GM12878 (cell line): ENCODE results near the gene P2RX4. TPM values are rescaled to one million over a fixed set of nuclear protein-coding genes. Genes with fewer than 3 reads are reported as not detected.

ENCODE experiments used
- ATAC-seq: fragments of 200-7000 bp; cut with Tn5 transposase; 3 replicates; pipeline ENCODE4 v1.9.1; 2020; ENCODE audit warnings: mild to moderate bottlenecking, moderate library complexity
- BruUV-seq: library from RNA; stranded (reverse); fragments of 400-500 nt; replicated peaks from 2 replicates; lab custom pipeline; 2021; lab: Mats Ljungman, UMichigan
- CTCF ChIA-PET: fragments of 300-600 bp; sonication (Branson Sonifier 250); formaldehyde crosslinking; extraction: SDS; loops from one replicate; lab custom pipeline; 2021; ENCODE audit warnings: inconsistent platforms; lab: Yijun Ruan, JAX
- POLR2A ChIA-PET: fragments of 350-600 bp; formaldehyde crosslinking; extraction: SDS; loops from one replicate; lab custom pipeline; 2021; ENCODE audit warnings: inconsistent platforms; lab: Charles Lee
- RAD21 ChIA-PET: fragments of 300-600 bp; sonication (Branson Sonifier 250); formaldehyde crosslinking; loops from one replicate; lab custom pipeline; 2023; ENCODE audit warnings: antibody characterized with exemption; ENCODE audit not compliant: unreplicated experiment; lab: Charles Lee
- SMC1A ChIA-PET: fragments of 300-600 bp; sonication (Branson Sonifier 250); formaldehyde crosslinking; loops from one replicate; lab custom pipeline; 2023; ENCODE audit not compliant: unreplicated experiment, uncharacterized antibody; lab: Charles Lee
- DNase-seq: peaks from one replicate; pipeline ENCODE4 v3.0.0-alpha.2; 2011; ENCODE audit warnings: low read depth, low spot score
- FAIRE-seq: peaks from 3 replicates; lab custom pipeline; 2011; peaks lifted over from hg19 to GRCh38; lab: Jason Lieb, UNC
- H2AFZ ChIP-seq: 2 replicates; pipeline ENCODE4 v1.6.0; 2011; ENCODE audit warnings: low read depth, low read length, control low read depth; ENCODE audit not compliant: control insufficient read depth
- H3K27ac ChIP-seq: 2 replicates; pipeline ENCODE4 v1.5.1; 2011; ENCODE audit warnings: control low read depth; ENCODE audit not compliant: control insufficient read depth, insufficient read depth
- H3K27me3 ChIP-seq, 2 experiments: replicated peaks in 1 of 2; 2 replicates each; pipeline versions ENCODE4 v1.6.0 to v1.6.1; 2011; ENCODE audit warnings: low read length in 1 of 2; ENCODE audit not compliant: control insufficient read depth in 2 of 2, insufficient read depth in 2 of 2
- H3K36me3 ChIP-seq, 2 experiments: 2 replicates each; pipeline ENCODE4 v1.5.1; 2011; ENCODE audit warnings: low read length in 1 of 2; ENCODE audit not compliant: control insufficient read depth in 2 of 2, insufficient read depth in 2 of 2
- H3K4me1 ChIP-seq: 2 replicates; pipeline ENCODE4 v1.6.1; 2011; ENCODE audit warnings: mild to moderate bottlenecking, low read length, moderate library complexity, mixed read lengths; ENCODE audit not compliant: control insufficient read depth, insufficient read depth
- H3K4me2 ChIP-seq: 2 replicates; pipeline ENCODE4 v1.6.0; 2011; ENCODE audit warnings: control low read depth; ENCODE audit not compliant: control insufficient read depth, insufficient read depth
- H3K4me3 ChIP-seq: fragments of 200-600 bp; sonication (generic); 2 replicates; pipeline ENCODE4 v1.5.1; 2016
- H3K79me2 ChIP-seq: 2 replicates; pipeline ENCODE4 v1.6.0; 2011; ENCODE audit warnings: low read length; ENCODE audit not compliant: control insufficient read depth, insufficient read depth
- H3K9ac ChIP-seq: 2 replicates; pipeline ENCODE4 v1.8.0; 2011; ENCODE audit warnings: low read length, control low read depth, mixed read lengths; ENCODE audit not compliant: control insufficient read depth, insufficient read depth
- H3K9me3 ChIP-seq: replicated peaks from 3 replicates; pipeline ENCODE4 v1.5.1; 2011; ENCODE audit warnings: mild to moderate bottlenecking, low read length; ENCODE audit not compliant: control insufficient read depth, insufficient read depth
- H4K20me1 ChIP-seq: 2 replicates; pipeline ENCODE4 v1.6.0; 2011; ENCODE audit not compliant: control insufficient read depth, insufficient read depth
- CBX5 ChIP-seq: sonication (generic); IDR thresholded peaks from 2 replicates; pipeline ENCODE4 v1.6.1; 2016; ENCODE audit warnings: low read depth, moderate library complexity, mild to moderate bottlenecking, inconsistent platforms
- DPF2 ChIP-seq: fragments of 450-650 bp; IDR thresholded peaks from 2 replicates; pipeline ENCODE4 v1.6.1; 2017; ENCODE audit warnings: mild to moderate bottlenecking
- FOS ChIP-seq: IDR thresholded peaks from 3 replicates; pipeline ENCODE4 v1.6.1; 2011; ENCODE audit warnings: borderline replicate concordance; ENCODE audit not compliant: insufficient read length; ENCODE audit errors: extremely low read depth
- IKZF2 ChIP-seq, 2 experiments: fragments of 450-650 bp; IDR thresholded peaks; 2 replicates each; pipeline ENCODE4 v1.6.1; 2017; ENCODE audit warnings: mild to moderate bottlenecking in 2 of 2, moderate library complexity in 2 of 2
- PAX5 ChIP-seq: IDR thresholded peaks from 2 replicates; pipeline ENCODE4 v1.6.1; 2011; ENCODE audit warnings: low read depth, low read length, borderline replicate concordance
- RAD21 ChIP-seq: IDR thresholded peaks from 2 replicates; pipeline ENCODE4 v1.6.1; 2011; ENCODE audit warnings: mild to moderate bottlenecking, low read depth, low read length, moderate library complexity; ENCODE audit not compliant: insufficient read depth
- SMC3 ChIP-seq: IDR thresholded peaks from 2 replicates; pipeline ENCODE4 v1.6.1; 2011; ENCODE audit warnings: low read length, improper control_type of control experiment, borderline replicate concordance
- SP1 ChIP-seq: IDR thresholded peaks from one replicate; pipeline ENCODE4 v1.6.1; 2011; ENCODE audit warnings: low read depth, low read length
- TCF12 ChIP-seq: IDR thresholded peaks from 2 replicates; pipeline ENCODE4 v1.6.1; 2011; ENCODE audit warnings: low read depth, mild to moderate bottlenecking, low read length
- ZBED1 ChIP-seq: IDR thresholded peaks from 2 replicates; pipeline ENCODE4 v1.6.1; 2016; ENCODE audit warnings: borderline replicate concordance
- WGBS: methylation state at CpG from one replicate; pipeline ENCODE4 v1.1.6; 2016; ENCODE audit warnings: low lambda C conversion rate; ENCODE audit not compliant: insufficient replicate concordance, insufficient coverage; ENCODE audit errors: missing lambda C conversion rate; 5-methylcytosine and 5-hydroxymethylcytosine counted together
- in situ Hi-C: fragments of 300-500 bp; cut with MboI; formaldehyde crosslinking; loops from 9 replicates; pipeline ENCODE4 v1.14.3; 2018; ENCODE audit warnings: mixed read lengths
- intact Hi-C: fragments of 100-400 bp; cut with micrococcal nuclease; formaldehyde crosslinking; loops from one replicate; pipeline ENCODE4 v1.14.2; 2022; ENCODE audit not compliant: unreplicated experiment
- polyA plus RNA-seq, 11 experiments: library from polyadenylated mRNA; depleted of rRNA in 4 of 11; unstranded in 6 of 11; stranded (reverse) in 5 of 11; fragments of >200 nt; fragmentation: Nextera tagmentation in 4 of 11; fragmentation: Illumina TruSeq in 1 of 11; extraction: Ambion mirVana in 4 of 11; extraction: Trizol in 1 of 11; gene quantifications; 1 replicate in 1 of 11; 2 replicates in 10 of 11; pipeline versions ENCODE4 v1.2.1 to v1.2.3, GENCODE V29; 2011 to 2016; ENCODE audit warnings: inconsistent platforms in 2 of 11, missing spikeins in 2 of 11, low read depth in 1 of 11
- total RNA-seq, 4 experiments: library from RNA; depleted of rRNA in 3 of 4; stranded (reverse); fragments of >200 nt in 3 of 4; fragmentation: Illumina TruSeq in 1 of 4; extraction: Trizol in 1 of 4; gene quantifications; 2 replicates each; pipeline versions ENCODE4 v1.2.1 to v1.2.3, GENCODE V29; 2013 to 2021
- TF ChIP-seq, protein P1 (sequence below): IDR thresholded peaks from 2 replicates; pipeline ENCODE4 v1.6.1; 2011; ENCODE audit warnings: low read depth, low read length, improper control_type of control experiment, borderline replicate concordance
- TF ChIP-seq, protein P2 (sequence below): IDR thresholded peaks from 2 replicates; pipeline ENCODE4 v1.6.1; 2012; ENCODE audit warnings: low read depth, low read length, improper control_type of control experiment
- TF ChIP-seq, protein P3 (sequence below): fragments of 450-650 bp; IDR thresholded peaks from 2 replicates; pipeline ENCODE4 v1.6.1; 2016; ENCODE audit warnings: mild to moderate bottlenecking
- TF ChIP-seq, protein P4 (sequence below): IDR thresholded peaks from 2 replicates; pipeline ENCODE4 v1.6.1; 2011; ENCODE audit warnings: borderline replicate concordance, low read depth, mild to moderate bottlenecking, moderate library complexity, low read length; ENCODE audit not compliant: insufficient read depth, poor library complexity, severe bottlenecking
- TF ChIP-seq, protein P5 (sequence below): fragments of 450-650 bp; IDR thresholded peaks from 2 replicates; pipeline ENCODE4 v1.6.1; 2016; ENCODE audit warnings: mild to moderate bottlenecking
- TF ChIP-seq, protein P6 (sequence below): fragments of 450-650 bp; IDR thresholded peaks from 2 replicates; pipeline ENCODE4 v1.6.1; 2017; ENCODE audit warnings: low read depth, mild to moderate bottlenecking, moderate library complexity

The P2RX4 gene
- total and polyA plus RNA-seq, 10 of the 15 experiments (the other 5 are each of a cell fraction or from before 2014, with no cell fraction given), result 9.0 to 43.4 (median 20.5) TPM

DNA sequence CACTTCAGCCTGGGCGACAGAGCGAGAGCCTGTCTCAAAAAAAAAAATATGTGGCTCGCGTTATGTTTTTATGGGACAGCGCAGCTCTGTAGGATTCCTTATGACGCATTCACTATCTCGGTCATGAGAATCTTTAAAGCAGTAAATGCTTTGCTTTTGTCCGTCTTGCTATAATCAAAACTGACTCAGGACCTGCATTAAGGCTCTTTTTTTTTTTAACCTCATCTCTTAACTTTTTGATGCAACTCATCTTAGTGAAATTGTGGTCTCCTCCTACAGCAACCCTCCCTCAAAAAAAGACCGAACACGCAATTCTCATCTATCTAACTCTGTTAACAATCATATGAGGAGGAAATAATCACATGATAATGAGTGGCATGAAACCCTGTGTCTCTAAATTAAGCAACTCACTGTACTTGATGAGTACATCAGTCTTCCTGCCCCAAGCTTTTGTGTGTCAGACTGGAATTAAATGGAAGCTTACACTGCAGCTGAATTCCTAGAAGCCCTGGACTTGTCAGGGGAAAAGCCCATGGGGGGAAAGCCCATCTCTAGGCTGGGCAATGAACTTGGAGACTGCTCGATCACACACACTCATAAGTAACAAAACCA is 4.3 kb downstream of the P2RX4 start:
- no peak overlapping the region for H3K9ac ChIP-seq
- RAD21 ChIA-PET, result interaction anchor here (0.6 to 2.0 kb wide), 3 partner anchors 10 to 910 kb away, joined by 3 to 7 read pairs (median 3); partner anchors contain the start of gene P2RX7
- POLR2A ChIA-PET, result interaction anchor here (0.9 to 1.3 kb wide), 4 partner anchors 16 to 83 kb away, joined by 3 to 6 read pairs (median 4); no protein-coding TSS in a partner anchor
- ATAC-seq, result peak; percentile 2
- no peaks in the 10 kb centered on the region for H3K9me3 ChIP-seq
- no peak overlapping the region for H2AFZ ChIP-seq
- no peak for FAIRE-seq
- no TSS peak for BruUV-seq
- peaks cover 10% of the 10 kb centered on the region for H3K79me2 ChIP-seq
- in situ Hi-C loops, result no loop called here
- intact Hi-C loops, result loop anchor here (5.0 kb wide), 2 partner anchors 82 to 102 kb away; partner anchors contain the start of gene P2RX7
- 76% methylated on average over 11 of the region's 11 CpGs for WGBS
- H4K20me1 ChIP-seq, result no peaks in the 10 kb centered on the region
- no peak for DNase-seq
- no peaks in the 10 kb centered on the region; a peak in 1 of 4 replicates for H3K36me3 ChIP-seq
- no peak overlapping the region for H3K4me3 ChIP-seq
- no peaks in the 10 kb centered on the region for H3K27me3 ChIP-seq
- H3K27ac ChIP-seq, result no peak overlapping the region; the same call in 1 of the 2 replicates
- CTCF ChIA-PET, result interaction anchor here (0.9 to 1.8 kb wide), 5 partner anchors 13 to 154 kb away, joined by 3 to 6 read pairs (median 4); partner anchors contain the start of gene P2RX7
- peaks cover 9% of the 10 kb centered on the region for H3K4me1 ChIP-seq
- SMC1A ChIA-PET, result interaction anchor here (1.0 to 3.2 kb wide), 6 partner anchors 44 to 154 kb away, joined by 3 to 10 read pairs (median 4); partner anchors contain the start of gene P2RX7
- H3K4me2 ChIP-seq, result peak overlapping the region; percentile 47; the same call in 1 of the 2 replicates
- TF ChIP-seq ZBED1 (no peak), PAX5 (no peak), IKZF2 (IDR thresholded peaks at IDR 0.05) (peak in 1 of 2 experiments; percentile 9; a peak in 1 of 4 replicates), DPF2 (peak; percentile 22; the same call in 1 of the 2 replicates), SP1 (no peak), FOS (no peak), SMC3 (no peak), RAD21 (no peak), TCF12 (no peak), CBX5 (no peak)
- TF ChIP-seq, protein P1, sequence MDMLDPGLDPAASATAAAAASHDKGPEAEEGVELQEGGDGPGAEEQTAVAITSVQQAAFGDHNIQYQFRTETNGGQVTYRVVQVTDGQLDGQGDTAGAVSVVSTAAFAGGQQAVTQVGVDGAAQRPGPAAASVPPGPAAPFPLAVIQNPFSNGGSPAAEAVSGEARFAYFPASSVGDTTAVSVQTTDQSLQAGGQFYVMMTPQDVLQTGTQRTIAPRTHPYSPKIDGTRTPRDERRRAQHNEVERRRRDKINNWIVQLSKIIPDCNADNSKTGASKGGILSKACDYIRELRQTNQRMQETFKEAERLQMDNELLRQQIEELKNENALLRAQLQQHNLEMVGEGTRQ, result no peak
- TF ChIP-seq, protein P2, sequence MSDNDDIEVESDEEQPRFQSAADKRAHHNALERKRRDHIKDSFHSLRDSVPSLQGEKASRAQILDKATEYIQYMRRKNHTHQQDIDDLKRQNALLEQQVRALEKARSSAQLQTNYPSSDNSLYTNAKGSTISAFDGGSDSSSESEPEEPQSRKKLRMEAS, result no peak
- TF ChIP-seq, protein P3, sequence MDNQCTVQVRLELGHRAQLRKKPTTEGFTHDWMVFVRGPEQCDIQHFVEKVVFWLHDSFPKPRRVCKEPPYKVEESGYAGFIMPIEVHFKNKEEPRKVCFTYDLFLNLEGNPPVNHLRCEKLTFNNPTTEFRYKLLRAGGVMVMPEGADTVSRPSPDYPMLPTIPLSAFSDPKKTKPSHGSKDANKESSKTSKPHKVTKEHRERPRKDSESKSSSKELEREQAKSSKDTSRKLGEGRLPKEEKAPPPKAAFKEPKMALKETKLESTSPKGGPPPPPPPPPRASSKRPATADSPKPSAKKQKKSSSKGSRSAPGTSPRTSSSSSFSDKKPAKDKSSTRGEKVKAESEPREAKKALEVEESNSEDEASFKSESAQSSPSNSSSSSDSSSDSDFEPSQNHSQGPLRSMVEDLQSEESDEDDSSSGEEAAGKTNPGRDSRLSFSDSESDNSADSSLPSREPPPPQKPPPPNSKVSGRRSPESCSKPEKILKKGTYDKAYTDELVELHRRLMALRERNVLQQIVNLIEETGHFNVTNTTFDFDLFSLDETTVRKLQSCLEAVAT, result peak; percentile 65
- TF ChIP-seq, protein P4, sequence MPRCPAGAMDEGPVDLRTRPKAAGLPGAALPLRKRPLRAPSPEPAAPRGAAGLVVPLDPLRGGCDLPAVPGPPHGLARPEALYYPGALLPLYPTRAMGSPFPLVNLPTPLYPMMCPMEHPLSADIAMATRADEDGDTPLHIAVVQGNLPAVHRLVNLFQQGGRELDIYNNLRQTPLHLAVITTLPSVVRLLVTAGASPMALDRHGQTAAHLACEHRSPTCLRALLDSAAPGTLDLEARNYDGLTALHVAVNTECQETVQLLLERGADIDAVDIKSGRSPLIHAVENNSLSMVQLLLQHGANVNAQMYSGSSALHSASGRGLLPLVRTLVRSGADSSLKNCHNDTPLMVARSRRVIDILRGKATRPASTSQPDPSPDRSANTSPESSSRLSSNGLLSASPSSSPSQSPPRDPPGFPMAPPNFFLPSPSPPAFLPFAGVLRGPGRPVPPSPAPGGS, result no peak
- TF ChIP-seq, protein P5, sequence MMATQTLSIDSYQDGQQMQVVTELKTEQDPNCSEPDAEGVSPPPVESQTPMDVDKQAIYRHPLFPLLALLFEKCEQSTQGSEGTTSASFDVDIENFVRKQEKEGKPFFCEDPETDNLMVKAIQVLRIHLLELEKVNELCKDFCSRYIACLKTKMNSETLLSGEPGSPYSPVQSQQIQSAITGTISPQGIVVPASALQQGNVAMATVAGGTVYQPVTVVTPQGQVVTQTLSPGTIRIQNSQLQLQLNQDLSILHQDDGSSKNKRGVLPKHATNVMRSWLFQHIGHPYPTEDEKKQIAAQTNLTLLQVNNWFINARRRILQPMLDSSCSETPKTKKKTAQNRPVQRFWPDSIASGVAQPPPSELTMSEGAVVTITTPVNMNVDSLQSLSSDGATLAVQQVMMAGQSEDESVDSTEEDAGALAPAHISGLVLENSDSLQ, result peak; percentile 69
- TF ChIP-seq, protein P6, sequence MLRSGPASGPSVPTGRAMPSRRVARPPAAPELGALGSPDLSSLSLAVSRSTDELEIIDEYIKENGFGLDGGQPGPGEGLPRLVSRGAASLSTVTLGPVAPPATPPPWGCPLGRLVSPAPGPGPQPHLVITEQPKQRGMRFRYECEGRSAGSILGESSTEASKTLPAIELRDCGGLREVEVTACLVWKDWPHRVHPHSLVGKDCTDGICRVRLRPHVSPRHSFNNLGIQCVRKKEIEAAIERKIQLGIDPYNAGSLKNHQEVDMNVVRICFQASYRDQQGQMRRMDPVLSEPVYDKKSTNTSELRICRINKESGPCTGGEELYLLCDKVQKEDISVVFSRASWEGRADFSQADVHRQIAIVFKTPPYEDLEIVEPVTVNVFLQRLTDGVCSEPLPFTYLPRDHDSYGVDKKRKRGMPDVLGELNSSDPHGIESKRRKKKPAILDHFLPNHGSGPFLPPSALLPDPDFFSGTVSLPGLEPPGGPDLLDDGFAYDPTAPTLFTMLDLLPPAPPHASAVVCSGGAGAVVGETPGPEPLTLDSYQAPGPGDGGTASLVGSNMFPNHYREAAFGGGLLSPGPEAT, result no peak
